Measurements from ENCODE around the gene MT1G.

The MT1G gene

DNA sequence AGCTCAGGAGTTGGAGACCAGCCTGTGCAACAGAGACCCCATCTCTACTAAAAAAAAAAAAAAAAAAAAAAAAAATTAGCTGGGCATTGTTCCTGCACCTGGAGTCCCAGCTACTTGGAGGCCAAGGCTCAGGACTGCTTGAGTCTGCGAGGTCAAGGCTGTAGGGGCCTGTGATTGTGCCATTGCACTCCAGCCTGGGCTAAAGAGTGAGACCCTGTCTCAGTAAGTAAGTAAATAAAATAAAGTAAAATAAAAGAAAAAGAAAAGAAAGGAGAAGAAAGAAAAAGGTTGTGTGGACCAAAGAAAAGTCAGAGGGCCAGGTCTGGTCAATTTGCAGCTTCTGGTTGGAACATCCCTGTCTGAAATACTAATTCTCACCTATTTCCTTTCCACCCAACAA, 32.8 kb upstream of the MT1G start:
- POLR2A ChIA-PET: interaction anchor here (1.0 kb wide), 1 partner anchor 96 kb away, joined by 3 read pairs; no protein-coding TSS in a partner anchor
- DNase-seq (ENCODE audit: extremely low spot score): no peak
- CTCF ChIA-PET: interaction anchor here (1.2 to 2.9 kb wide), 3 partner anchors 27 to 168 kb away, joined by 3 to 15 read pairs (median 10); no protein-coding TSS in a partner anchor
- TF ChIP-seq ARNT (IDR thresholded peaks at IDR 0.05) (no peak), L3MBTL2 (conservative IDR thresholded peaks at IDR 0.05) (no peak), LEF1 (IDR thresholded peaks at IDR 0.05; ENCODE audit: borderline replicate concordance) (no peak), NFRKB (IDR thresholded peaks at IDR 0.05) (no peak), ELF4 (IDR thresholded peaks at IDR 0.05) (no peak), FOXA1 (IDR thresholded peaks at IDR 0.05) (no peak), SUZ12 (IDR thresholded peaks at IDR 0.05) (no peak), CTBP1 (IDR thresholded peaks at IDR 0.05; ENCODE audit: borderline replicate concordance) (no peak), HDGF (IDR thresholded peaks at IDR 0.05; ENCODE audit: borderline replicate concordance) (no peak), FOXM1 (IDR thresholded peaks at IDR 0.05; ENCODE audit: borderline replicate concordance) (no peak), ZNF384 (IDR thresholded peaks at IDR 0.05) (no peak), BHLHE40 (IDR thresholded peaks at IDR 0.05; ENCODE audit: borderline replicate concordance) (no peak), TARDBP (IDR thresholded peaks at IDR 0.05) (no peak), SP1 (IDR thresholded peaks at IDR 0.05) (no peak), FOXK2 (IDR thresholded peaks at IDR 0.05) (no peak)
- TF ChIP-seq, protein P1, sequence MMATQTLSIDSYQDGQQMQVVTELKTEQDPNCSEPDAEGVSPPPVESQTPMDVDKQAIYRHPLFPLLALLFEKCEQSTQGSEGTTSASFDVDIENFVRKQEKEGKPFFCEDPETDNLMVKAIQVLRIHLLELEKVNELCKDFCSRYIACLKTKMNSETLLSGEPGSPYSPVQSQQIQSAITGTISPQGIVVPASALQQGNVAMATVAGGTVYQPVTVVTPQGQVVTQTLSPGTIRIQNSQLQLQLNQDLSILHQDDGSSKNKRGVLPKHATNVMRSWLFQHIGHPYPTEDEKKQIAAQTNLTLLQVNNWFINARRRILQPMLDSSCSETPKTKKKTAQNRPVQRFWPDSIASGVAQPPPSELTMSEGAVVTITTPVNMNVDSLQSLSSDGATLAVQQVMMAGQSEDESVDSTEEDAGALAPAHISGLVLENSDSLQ (IDR thresholded peaks at IDR 0.05): no peak

DNA sequence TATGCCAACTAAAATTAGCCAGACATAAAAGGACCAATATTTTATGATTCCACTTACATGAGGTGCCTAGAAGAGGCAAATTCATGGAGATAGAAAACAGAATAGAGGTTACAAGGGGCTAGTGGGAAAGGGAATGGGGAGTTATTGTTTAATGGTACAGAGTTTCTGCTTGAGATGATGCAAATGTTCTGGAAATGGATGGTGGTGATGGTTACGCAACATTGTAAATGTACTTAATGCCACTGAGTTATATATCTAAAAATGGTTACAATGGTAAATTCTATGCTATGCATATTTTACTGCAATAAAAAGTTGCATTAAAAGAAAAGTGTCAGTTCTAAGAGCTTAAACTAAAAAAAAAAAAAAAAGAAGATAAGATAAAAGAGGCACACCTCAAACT, 32.3 kb upstream of the MT1G start:
- DNase-seq (ENCODE audit: extremely low spot score): no peak
- TF ChIP-seq FOXA1 (IDR thresholded peaks at IDR 0.05) (no peak), ARNT (IDR thresholded peaks at IDR 0.05) (no peak), FOXK2 (IDR thresholded peaks at IDR 0.05) (no peak), SP1 (IDR thresholded peaks at IDR 0.05) (no peak), SUZ12 (IDR thresholded peaks at IDR 0.05) (no peak), NFRKB (IDR thresholded peaks at IDR 0.05) (no peak), ELF4 (IDR thresholded peaks at IDR 0.05) (no peak), BHLHE40 (IDR thresholded peaks at IDR 0.05; ENCODE audit: borderline replicate concordance) (no peak), L3MBTL2 (conservative IDR thresholded peaks at IDR 0.05) (no peak), CTBP1 (IDR thresholded peaks at IDR 0.05; ENCODE audit: borderline replicate concordance) (no peak), LEF1 (IDR thresholded peaks at IDR 0.05; ENCODE audit: borderline replicate concordance) (no peak), HDGF (IDR thresholded peaks at IDR 0.05; ENCODE audit: borderline replicate concordance) (no peak), FOXM1 (IDR thresholded peaks at IDR 0.05; ENCODE audit: borderline replicate concordance) (no peak), TARDBP (IDR thresholded peaks at IDR 0.05) (no peak)
- TF ChIP-seq, protein P1 (IDR thresholded peaks at IDR 0.05): no peak
- ChIA-PET POLR2A (interaction anchor here (1.0 kb wide), 1 partner anchor 96 kb away, joined by 3 read pairs; no protein-coding TSS in a partner anchor), CTCF (interaction anchor here (2.9 kb wide), 1 partner anchor 99 kb away, joined by 15 read pairs; no protein-coding TSS in a partner anchor)

DNA sequence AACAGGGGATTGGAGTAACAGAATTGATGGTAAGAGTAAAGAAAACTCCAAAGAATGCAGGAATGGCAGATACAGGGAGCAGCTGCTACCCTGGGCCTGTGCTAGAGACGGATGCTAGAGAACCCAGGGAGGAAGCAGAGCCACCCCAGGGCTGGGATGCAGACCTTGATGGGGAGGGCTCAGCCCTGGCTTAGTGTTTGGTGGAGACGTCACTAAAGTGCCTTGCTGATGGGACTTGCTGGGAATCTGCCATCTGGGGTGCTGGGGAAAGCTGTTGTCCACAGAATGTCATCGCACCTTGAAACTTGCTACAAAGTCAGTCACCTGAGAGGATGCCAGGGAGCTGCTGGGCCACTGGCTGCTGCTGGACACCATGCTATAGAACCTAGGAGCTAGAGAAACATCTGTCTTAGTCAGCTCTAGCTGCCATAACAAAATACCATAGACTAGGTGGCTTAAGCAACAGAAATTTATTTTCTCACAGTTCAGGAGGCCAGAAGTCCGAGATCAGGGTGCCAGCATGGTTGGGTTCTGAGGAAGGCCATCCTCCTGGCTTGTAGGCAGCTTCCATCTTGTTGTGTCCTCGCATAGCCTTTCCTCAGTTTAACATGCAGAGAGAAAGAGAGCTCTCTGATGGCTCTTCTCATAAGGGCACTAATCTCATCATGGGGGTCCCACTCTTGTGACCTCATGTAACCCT, 29.7 kb upstream of the MT1G start:
- ChIA-PET POLR2A (no interaction called here), CTCF (no interaction called here)
- TF ChIP-seq FOXM1 (IDR thresholded peaks at IDR 0.05; ENCODE audit: borderline replicate concordance) (no peak), FOXA1 (IDR thresholded peaks at IDR 0.05) (no peak), SP1 (IDR thresholded peaks at IDR 0.05) (no peak), ELF4 (IDR thresholded peaks at IDR 0.05) (no peak), TARDBP (IDR thresholded peaks at IDR 0.05) (no peak), CTBP1 (IDR thresholded peaks at IDR 0.05; ENCODE audit: borderline replicate concordance) (no peak), SUZ12 (IDR thresholded peaks at IDR 0.05) (no peak), L3MBTL2 (conservative IDR thresholded peaks at IDR 0.05) (no peak), HDGF (IDR thresholded peaks at IDR 0.05; ENCODE audit: borderline replicate concordance) (no peak), BHLHE40 (IDR thresholded peaks at IDR 0.05; ENCODE audit: borderline replicate concordance) (no peak), FOXK2 (IDR thresholded peaks at IDR 0.05) (no peak), LEF1 (IDR thresholded peaks at IDR 0.05; ENCODE audit: borderline replicate concordance) (no peak), ARNT (IDR thresholded peaks at IDR 0.05) (no peak), ZNF384 (IDR thresholded peaks at IDR 0.05) (no peak), NFRKB (IDR thresholded peaks at IDR 0.05) (no peak)
- TF ChIP-seq, protein P1 (IDR thresholded peaks at IDR 0.05): no peak
- no peak for DNase-seq (ENCODE audit: extremely low spot score)

DNA sequence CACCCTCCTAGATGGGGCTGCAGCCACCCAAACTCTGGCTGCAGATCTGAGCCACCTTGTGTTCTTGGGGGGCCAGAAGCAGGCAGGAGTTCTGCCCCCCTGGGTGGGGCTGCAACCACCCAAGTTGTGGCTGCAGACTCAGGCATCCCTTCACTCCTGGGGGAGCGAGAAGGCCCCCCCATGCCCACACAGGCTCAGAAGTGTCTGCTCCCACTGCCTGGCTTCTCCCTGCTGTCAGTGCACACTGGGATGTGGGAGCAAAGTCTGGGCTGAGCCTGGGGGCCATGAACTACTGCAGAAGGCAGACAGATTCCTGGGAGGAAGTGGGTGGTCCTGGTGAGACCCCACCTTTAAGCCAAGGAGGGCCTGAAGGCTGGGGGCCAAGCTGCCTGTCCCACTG, 27.4 kb upstream of the MT1G start:
- TF ChIP-seq SUZ12 (IDR thresholded peaks at IDR 0.05) (no peak), NFRKB (IDR thresholded peaks at IDR 0.05) (no peak), CTBP1 (IDR thresholded peaks at IDR 0.05; ENCODE audit: borderline replicate concordance) (no peak), TARDBP (IDR thresholded peaks at IDR 0.05) (no peak), ELF4 (IDR thresholded peaks at IDR 0.05) (no peak)
- ChIA-PET POLR2A (no interaction called here), CTCF (no interaction called here)
- no peak for DNase-seq (ENCODE audit: extremely low spot score)

DNA sequence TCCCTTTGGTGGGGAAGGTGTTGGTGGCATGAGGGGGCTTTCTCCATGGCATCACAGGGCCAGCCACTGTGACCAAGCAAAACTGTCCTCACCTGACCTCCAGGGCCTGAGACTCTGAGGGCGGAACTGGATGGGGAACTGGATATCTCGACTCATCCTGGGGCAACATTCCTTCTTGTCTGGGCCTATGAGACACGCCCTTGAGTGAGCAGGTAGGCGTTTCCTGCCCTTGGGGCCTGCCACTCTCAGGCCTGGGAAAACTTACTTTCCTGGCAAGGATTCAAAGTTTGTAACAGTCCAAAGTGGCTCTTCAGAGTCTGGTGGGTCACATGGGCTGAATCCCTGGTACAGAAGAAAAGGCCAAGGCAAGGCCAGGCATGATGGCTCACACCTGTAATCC, 24.0 kb upstream of the MT1G start:
- ChIA-PET CTCF (no interaction called here), POLR2A (no interaction called here)
- DNase-seq (ENCODE audit: extremely low spot score): no peak
- TF ChIP-seq TARDBP (IDR thresholded peaks at IDR 0.05): no peak
- TF ChIP-seq SUZ12 (IDR thresholded peaks at IDR 0.05): no peak
- TF ChIP-seq, protein P1 (IDR thresholded peaks at IDR 0.05): no peak
- no peak for TF ChIP-seq FOXA1 (IDR thresholded peaks at IDR 0.05)
- no peak for TF ChIP-seq L3MBTL2 (conservative IDR thresholded peaks at IDR 0.05)
- no peak for TF ChIP-seq NFRKB (IDR thresholded peaks at IDR 0.05)
- no peak for TF ChIP-seq BHLHE40 (IDR thresholded peaks at IDR 0.05; ENCODE audit: borderline replicate concordance)
- TF ChIP-seq FOXK2 (IDR thresholded peaks at IDR 0.05): no peak
- TF ChIP-seq ZNF384 (IDR thresholded peaks at IDR 0.05): no peak
- no peak for TF ChIP-seq CTBP1 (IDR thresholded peaks at IDR 0.05; ENCODE audit: borderline replicate concordance)
- no peak for TF ChIP-seq ARNT (IDR thresholded peaks at IDR 0.05)
- no peak for TF ChIP-seq FOXM1 (IDR thresholded peaks at IDR 0.05; ENCODE audit: borderline replicate concordance)
- TF ChIP-seq SP1 (IDR thresholded peaks at IDR 0.05): no peak

Measured in HEK293T (cell line).